GM12874 (cell line): ENCODE data around the gene PLA2G4E.

Experiments
- TF ChIP-seq, protein P1 (sequence below): IDR thresholded peaks from 2 replicates; pipeline ENCODE4 v1.5.1; 2011; ENCODE audit warnings: low read depth, mild to moderate bottlenecking, control low read depth, low read length, moderate library complexity; ENCODE audit not compliant: insufficient read depth

The PLA2G4E gene

DNA sequence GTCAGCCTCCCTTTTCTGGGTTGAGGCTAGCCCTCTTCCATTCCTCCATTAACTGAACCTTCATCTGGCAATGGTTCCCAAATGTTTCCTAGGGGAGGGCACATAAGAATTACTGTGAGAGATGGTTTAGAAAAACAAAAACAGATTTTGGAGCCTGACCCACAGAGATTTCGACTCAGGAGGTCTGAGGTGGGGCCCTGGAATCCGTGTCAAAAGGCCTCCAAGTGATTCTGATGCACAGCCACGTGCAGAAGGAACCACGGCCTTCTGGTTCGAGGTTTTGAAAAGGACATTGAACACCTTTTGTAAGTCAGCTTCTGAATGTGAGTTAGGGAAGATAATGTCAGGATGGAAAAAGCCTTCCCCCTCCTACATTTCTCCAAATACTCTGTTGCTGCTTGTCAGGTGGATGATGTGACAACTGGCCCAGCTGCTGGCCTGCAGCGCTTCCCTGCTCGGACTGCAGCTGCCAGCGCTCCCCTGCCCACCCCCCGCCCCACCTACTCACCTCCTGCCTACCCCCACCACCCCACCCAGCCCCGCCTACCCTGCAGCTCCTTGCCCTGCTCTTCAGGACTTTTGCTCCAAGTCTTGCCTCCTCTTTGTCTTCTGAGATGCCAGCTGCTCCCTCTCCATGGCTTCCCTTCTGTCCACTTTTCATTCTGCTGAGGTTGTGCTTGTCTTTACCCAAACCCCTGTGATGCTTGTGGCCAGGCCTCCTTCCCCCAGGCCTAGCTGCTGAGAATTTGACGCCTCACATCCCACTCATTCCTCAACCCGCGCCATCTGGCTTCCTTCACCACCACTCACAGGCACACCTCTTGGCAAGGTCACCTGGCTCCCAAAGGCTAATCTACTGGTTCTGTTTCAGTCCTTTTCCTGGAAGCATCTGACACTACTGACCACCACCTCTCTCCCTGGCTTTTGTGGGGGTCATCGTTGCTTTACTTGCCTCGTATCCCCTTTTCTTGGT, 55.1 kb downstream of the PLA2G4E start:
- TF ChIP-seq, protein P1, sequence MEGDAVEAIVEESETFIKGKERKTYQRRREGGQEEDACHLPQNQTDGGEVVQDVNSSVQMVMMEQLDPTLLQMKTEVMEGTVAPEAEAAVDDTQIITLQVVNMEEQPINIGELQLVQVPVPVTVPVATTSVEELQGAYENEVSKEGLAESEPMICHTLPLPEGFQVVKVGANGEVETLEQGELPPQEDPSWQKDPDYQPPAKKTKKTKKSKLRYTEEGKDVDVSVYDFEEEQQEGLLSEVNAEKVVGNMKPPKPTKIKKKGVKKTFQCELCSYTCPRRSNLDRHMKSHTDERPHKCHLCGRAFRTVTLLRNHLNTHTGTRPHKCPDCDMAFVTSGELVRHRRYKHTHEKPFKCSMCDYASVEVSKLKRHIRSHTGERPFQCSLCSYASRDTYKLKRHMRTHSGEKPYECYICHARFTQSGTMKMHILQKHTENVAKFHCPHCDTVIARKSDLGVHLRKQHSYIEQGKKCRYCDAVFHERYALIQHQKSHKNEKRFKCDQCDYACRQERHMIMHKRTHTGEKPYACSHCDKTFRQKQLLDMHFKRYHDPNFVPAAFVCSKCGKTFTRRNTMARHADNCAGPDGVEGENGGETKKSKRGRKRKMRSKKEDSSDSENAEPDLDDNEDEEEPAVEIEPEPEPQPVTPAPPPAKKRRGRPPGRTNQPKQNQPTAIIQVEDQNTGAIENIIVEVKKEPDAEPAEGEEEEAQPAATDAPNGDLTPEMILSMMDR = no peak

DNA sequence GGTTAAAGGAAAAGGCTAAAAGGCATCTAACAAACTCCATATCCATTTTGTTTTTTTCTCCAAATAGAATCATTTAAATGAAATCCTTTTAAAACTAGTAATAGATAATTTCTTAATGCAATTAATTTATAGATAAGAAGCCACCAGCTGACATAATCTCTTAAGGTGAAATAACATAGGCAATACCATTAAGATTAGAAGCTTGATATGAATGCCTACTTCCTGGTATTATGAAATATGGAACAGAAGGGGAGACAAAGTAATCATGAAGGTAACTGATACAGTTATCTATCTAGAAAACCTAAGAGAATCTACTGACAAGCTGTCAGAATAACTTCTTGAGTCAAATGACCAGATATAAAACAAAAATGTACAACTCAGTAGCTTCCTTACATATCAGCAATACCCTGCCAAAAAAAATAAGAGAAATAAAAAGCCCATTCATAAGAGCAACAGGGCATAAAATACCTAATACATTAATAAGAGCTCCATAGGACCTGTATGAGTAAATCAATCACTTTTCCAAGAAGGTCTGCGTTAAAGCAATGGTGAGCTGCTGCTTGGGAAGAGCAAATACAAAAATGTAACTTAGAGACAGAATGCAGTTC, 59.1 kb downstream of the PLA2G4E start:
- TF ChIP-seq, protein P1 = no peak

DNA sequence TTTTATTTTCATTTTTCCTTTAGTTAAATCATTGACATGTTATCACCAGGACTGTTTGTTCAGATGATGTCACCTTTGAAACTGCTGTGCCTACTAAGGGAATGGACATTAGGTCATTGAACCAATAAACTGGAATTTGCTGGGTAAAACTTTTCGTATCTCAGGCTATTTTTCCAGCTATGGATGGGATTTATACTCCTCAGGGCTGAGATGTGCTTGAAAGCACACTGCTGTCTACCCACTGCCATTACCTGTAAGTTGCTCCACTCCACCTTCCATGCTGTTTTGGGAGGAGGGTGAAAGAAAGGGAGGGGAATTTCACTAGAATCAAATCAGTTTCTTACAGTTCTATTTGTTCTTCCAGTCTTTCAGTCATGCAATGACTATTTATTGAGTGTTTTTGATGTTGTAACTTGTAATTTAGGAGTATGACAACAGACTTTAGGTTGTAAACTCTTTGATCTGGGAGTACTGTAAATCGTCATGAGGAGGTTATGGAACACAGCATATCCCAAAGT, 59.8 kb downstream of the PLA2G4E start:
- TF ChIP-seq, protein P1 = no peak

DNA sequence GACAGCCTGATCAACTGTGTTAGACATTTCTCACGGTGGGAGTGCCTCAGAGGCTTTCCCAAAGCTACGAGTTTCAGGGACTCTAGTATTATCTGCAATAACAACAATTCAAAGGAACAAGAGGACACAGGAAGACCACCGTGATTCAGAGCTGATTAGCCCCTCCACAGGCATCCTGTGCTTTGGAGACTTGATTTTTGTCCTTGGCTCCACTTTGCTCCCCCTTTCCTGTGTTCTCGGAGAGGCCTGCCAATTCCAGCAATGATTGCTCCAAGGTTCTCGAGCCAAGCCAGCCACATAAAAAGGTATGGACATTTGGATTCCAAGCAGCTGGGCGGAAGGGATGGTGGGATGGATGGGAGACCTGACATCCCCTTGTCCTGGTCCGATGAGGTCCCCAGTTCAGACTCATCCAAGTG, 62.8 kb downstream of the PLA2G4E start:
- TF ChIP-seq, protein P1 = no peak

DNA sequence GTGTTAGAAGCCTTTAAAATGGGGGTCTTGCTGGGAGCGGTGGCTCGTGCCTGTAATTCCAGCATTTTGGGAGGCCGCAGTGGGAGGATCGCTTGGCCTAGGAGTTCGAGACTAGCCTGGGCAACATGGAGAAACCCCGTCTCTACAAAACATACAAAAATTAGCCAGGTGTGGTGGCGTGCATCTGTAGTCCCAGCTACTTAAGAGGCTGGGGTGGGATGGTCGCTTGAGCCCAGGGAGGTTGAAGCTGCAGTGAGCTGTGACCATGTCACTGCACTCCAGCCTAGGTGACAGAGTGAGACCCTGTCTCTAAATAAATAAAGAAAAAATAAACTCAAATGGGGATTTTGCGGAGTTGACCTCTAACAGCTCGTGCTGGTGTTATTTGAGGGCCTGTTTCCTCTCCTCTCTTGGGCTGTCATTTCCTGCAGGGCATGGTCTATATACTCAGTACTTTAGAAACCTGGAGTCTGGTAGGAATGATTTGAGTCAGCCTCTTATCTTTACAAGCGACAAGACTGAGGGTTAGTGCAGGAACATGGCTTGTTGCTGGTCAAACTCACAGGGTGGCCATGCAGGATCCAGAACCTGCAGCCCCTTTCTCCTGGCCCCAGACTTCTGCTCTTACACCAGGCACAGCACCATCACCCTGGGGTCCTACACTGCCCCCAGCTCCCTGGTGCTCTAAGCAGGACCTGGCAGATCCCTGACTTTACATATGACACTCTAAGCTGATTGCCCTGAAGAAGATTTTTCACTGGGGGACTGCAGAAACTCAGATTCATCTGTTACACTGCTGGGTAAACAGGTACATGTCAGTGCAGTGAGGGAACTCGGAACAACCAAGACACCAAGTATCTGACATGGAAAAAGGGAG, 63.6 kb downstream of the PLA2G4E start:
- TF ChIP-seq, protein P1 = no peak

DNA sequence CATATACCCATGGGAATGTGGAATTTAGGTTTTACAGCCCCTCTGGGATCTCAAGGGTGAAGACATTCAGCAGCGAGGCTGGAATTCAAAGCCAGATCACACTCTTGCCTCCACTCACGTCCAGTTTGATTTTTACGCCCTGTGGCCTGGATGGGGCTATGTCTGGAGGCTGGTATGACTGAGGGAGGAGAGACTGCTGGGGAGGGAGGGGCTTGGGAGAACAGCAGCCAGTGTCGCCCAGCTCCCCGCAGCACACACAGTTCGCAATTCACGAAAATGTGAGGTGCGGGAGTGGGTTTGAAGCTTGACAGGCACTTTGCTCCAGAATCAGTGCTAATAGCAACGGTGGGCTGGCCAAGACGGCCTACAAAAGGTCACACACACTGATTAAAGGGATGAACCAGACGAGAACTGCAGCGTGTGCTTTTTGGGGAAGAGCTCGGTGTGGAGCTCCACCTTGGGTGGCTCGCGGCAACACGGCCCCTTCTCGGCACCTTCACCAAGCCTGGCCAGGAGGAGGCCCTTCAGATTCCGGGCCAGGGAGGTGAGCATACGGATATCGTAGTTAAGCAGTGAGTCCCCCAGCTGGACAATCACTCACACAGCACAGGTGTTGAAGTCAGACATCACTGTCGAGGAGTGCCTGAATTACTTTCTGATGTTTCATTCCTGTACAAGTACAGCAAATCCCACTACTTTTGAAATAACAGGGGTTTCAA, 64.9 kb downstream of the PLA2G4E start:
- TF ChIP-seq, protein P1 = no peak
